ENCODE data around the gene COQ8A.

- no peak for TF ChIP-seq EP300 (IDR thresholded peaks at IDR 0.05)
- TF ChIP-seq, protein P1, sequence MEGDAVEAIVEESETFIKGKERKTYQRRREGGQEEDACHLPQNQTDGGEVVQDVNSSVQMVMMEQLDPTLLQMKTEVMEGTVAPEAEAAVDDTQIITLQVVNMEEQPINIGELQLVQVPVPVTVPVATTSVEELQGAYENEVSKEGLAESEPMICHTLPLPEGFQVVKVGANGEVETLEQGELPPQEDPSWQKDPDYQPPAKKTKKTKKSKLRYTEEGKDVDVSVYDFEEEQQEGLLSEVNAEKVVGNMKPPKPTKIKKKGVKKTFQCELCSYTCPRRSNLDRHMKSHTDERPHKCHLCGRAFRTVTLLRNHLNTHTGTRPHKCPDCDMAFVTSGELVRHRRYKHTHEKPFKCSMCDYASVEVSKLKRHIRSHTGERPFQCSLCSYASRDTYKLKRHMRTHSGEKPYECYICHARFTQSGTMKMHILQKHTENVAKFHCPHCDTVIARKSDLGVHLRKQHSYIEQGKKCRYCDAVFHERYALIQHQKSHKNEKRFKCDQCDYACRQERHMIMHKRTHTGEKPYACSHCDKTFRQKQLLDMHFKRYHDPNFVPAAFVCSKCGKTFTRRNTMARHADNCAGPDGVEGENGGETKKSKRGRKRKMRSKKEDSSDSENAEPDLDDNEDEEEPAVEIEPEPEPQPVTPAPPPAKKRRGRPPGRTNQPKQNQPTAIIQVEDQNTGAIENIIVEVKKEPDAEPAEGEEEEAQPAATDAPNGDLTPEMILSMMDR (IDR thresholded peaks at IDR 0.05), result no peak
These were observed 37.5 kb upstream of the COQ8A start for GRCh38 chr1:226902601-226903000.

All from gastroesophageal sphincter (tissue), 3 donors.